Suppressor macrophage (primary cell): ENCODE data around the gene TCERG1L.

Experiments used
- DNase-seq, 4 experiments: peaks; one replicate each; pipeline ENCODE4 v3.0.0-alpha.2; 2020 to 2022

The TCERG1L gene

GRCh38 chr10:131059881-131060280 lies 251.6 kb downstream of the TCERG1L start:
- no peak for DNase-seq

- DNase-seq, result no peak
Measured at GRCh38 chr10:131058799-131059198, 252.7 kb downstream of the TCERG1L start.

GRCh38 chr10:131056781-131057180 lies 254.7 kb downstream of the TCERG1L start:
- DNase-seq, result no peak

- no peak for DNase-seq
Measured at GRCh38 chr10:131056091-131056579, 255.4 kb downstream of the TCERG1L start.

- DNase-seq, result no peak
Measured at GRCh38 chr10:131055437-131055836, 256.1 kb downstream of the TCERG1L start.

GRCh38 chr10:131053192-131053591 lies 258.3 kb downstream of the TCERG1L start:
- DNase-seq, result no peak

GRCh38 chr10:131050162-131050766 lies 261.3 kb downstream of the TCERG1L start:
- no peak for DNase-seq

- DNase-seq, result no peak
Measured at GRCh38 chr10:131049016-131049415, 262.5 kb downstream of the TCERG1L start.

- DNase-seq, result no peak
Measured at GRCh38 chr10:131048606-131049005, 262.9 kb downstream of the TCERG1L start.

GRCh38 chr10:131047501-131047900 lies 264.0 kb downstream of the TCERG1L start:
- DNase-seq, result no peak

GRCh38 chr10:131046194-131046593 lies 265.3 kb downstream of the TCERG1L start:
- DNase-seq, result no peak

- no peak for DNase-seq
Measured at GRCh38 chr10:131044379-131045111, 267.0 kb downstream of the TCERG1L start.

GRCh38 chr10:131043039-131043691 lies 268.4 kb downstream of the TCERG1L start:
- no peak for DNase-seq
